Measurements from ENCODE around the gene C16orf78.

GRCh38 chr16:49356728-49357488, 16.7 kb upstream of the C16orf78 start:
- TF ChIP-seq YY1 (IDR thresholded peaks at IDR 0.05; ENCODE audit: insufficient read depth, insufficient read length) (no peak), ZNF274 (IDR thresholded peaks at IDR 0.05; ENCODE audit: low read depth, low read length) (no peak)

All from NT2/D1 (cell line).